ENCODE results near the gene DHRSX.

DHRSX gene

GRCh38 chrX:2330910-2331309 is 169.9 kb downstream of the DHRSX start:
- Histone ChIP-seq H3K4me1 (ENCODE audit: insufficient read depth, poor library complexity, severe bottlenecking) (no peaks in the 10 kb centered on the region), H3K36me3 (ENCODE audit: low read depth) (no peaks in the 10 kb centered on the region), H3K27me3 (ENCODE audit: insufficient read depth, poor library complexity, severe bottlenecking) (no peaks in the 10 kb centered on the region), H3K9me3 (ENCODE audit: severe bottlenecking) (no peaks in the 10 kb centered on the region), H3K4me3 (ENCODE audit: severe bottlenecking) (no peak overlapping the region), H3K27ac (ENCODE audit: poor library complexity, severe bottlenecking) (no peak overlapping the region)
- no peak for ATAC-seq (ENCODE audit: low read depth)
- no peak for TF ChIP-seq CTCF (IDR thresholded peaks at IDR 0.05; ENCODE audit: poor library complexity, severe bottlenecking)
- no peak for DNase-seq (ENCODE audit: low spot score)

GRCh38 chrX:2330487-2330886 is 170.3 kb downstream of the DHRSX start:
- Histone ChIP-seq H3K36me3 (ENCODE audit: low read depth) (no peaks in the 10 kb centered on the region), H3K4me3 (ENCODE audit: severe bottlenecking) (no peak overlapping the region), H3K27ac (ENCODE audit: poor library complexity, severe bottlenecking) (no peak overlapping the region), H3K9me3 (ENCODE audit: severe bottlenecking) (no peaks in the 10 kb centered on the region), H3K27me3 (ENCODE audit: insufficient read depth, poor library complexity, severe bottlenecking) (no peaks in the 10 kb centered on the region), H3K4me1 (ENCODE audit: insufficient read depth, poor library complexity, severe bottlenecking) (no peaks in the 10 kb centered on the region)
- TF ChIP-seq CTCF (IDR thresholded peaks at IDR 0.05; ENCODE audit: poor library complexity, severe bottlenecking) = no peak
- ATAC-seq (ENCODE audit: low read depth) = no peak
- no peak for DNase-seq (ENCODE audit: low spot score)

GRCh38 chrX:2327423-2327822 is 173.4 kb downstream of the DHRSX start:
- Histone ChIP-seq H3K4me3 (ENCODE audit: severe bottlenecking) (no peak overlapping the region), H3K36me3 (ENCODE audit: low read depth) (no peaks in the 10 kb centered on the region), H3K27ac (ENCODE audit: poor library complexity, severe bottlenecking) (no peak overlapping the region), H3K9me3 (ENCODE audit: severe bottlenecking) (no peaks in the 10 kb centered on the region), H3K4me1 (ENCODE audit: insufficient read depth, poor library complexity, severe bottlenecking) (no peaks in the 10 kb centered on the region), H3K27me3 (ENCODE audit: insufficient read depth, poor library complexity, severe bottlenecking) (no peaks in the 10 kb centered on the region)
- DNase-seq (ENCODE audit: low spot score) (no peak), ATAC-seq (ENCODE audit: low read depth) (no peak)
- no peak for TF ChIP-seq CTCF (IDR thresholded peaks at IDR 0.05; ENCODE audit: poor library complexity, severe bottlenecking)

GRCh38 chrX:2325076-2325784 is 175.5 kb downstream of the DHRSX start:
- ATAC-seq (ENCODE audit: low read depth) (no peak), DNase-seq (ENCODE audit: low spot score) (no peak)
- Histone ChIP-seq H3K9me3 (ENCODE audit: severe bottlenecking) (no peaks in the 10 kb centered on the region), H3K4me3 (ENCODE audit: severe bottlenecking) (no peak overlapping the region), H3K36me3 (ENCODE audit: low read depth) (no peaks in the 10 kb centered on the region), H3K27ac (ENCODE audit: poor library complexity, severe bottlenecking) (no peak overlapping the region), H3K27me3 (ENCODE audit: insufficient read depth, poor library complexity, severe bottlenecking) (no peaks in the 10 kb centered on the region), H3K4me1 (ENCODE audit: insufficient read depth, poor library complexity, severe bottlenecking) (no peaks in the 10 kb centered on the region)
- TF ChIP-seq CTCF (IDR thresholded peaks at IDR 0.05; ENCODE audit: poor library complexity, severe bottlenecking) = no peak

GRCh38 chrX:2324151-2324550 is 176.6 kb downstream of the DHRSX start:
- DNase-seq (ENCODE audit: low spot score) (no peak), ATAC-seq (ENCODE audit: low read depth) (no peak)
- Histone ChIP-seq H3K4me1 (ENCODE audit: insufficient read depth, poor library complexity, severe bottlenecking) (no peaks in the 10 kb centered on the region), H3K27me3 (ENCODE audit: insufficient read depth, poor library complexity, severe bottlenecking) (no peaks in the 10 kb centered on the region), H3K9me3 (ENCODE audit: severe bottlenecking) (no peaks in the 10 kb centered on the region), H3K27ac (ENCODE audit: poor library complexity, severe bottlenecking) (no peak overlapping the region), H3K36me3 (ENCODE audit: low read depth) (no peaks in the 10 kb centered on the region), H3K4me3 (ENCODE audit: severe bottlenecking) (no peak overlapping the region)
- no peak for TF ChIP-seq CTCF (IDR thresholded peaks at IDR 0.05; ENCODE audit: poor library complexity, severe bottlenecking)

Data from RWPE2 (cell line).